ENCODE data around the gene IL13.

DNA sequence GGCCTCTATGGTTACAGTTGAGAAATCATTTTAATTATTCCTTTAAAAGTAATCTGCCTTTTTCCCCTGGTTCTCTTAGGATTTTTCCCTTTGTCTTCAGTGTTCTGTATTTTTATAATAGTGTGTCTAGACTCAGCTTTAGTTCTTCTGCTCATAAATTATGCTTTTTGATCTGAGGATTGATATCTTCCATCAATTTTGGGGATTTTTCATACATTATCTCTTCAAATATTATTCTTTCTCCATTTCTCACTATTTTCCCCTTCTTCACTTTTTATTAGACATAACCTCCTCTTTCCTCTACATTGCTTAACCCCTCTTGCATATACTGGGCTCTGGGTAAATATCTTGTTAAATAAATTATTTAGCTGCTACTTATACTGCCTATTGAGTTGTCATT, 36.3 kb upstream of the IL13 start:
- TF ChIP-seq, protein P1, sequence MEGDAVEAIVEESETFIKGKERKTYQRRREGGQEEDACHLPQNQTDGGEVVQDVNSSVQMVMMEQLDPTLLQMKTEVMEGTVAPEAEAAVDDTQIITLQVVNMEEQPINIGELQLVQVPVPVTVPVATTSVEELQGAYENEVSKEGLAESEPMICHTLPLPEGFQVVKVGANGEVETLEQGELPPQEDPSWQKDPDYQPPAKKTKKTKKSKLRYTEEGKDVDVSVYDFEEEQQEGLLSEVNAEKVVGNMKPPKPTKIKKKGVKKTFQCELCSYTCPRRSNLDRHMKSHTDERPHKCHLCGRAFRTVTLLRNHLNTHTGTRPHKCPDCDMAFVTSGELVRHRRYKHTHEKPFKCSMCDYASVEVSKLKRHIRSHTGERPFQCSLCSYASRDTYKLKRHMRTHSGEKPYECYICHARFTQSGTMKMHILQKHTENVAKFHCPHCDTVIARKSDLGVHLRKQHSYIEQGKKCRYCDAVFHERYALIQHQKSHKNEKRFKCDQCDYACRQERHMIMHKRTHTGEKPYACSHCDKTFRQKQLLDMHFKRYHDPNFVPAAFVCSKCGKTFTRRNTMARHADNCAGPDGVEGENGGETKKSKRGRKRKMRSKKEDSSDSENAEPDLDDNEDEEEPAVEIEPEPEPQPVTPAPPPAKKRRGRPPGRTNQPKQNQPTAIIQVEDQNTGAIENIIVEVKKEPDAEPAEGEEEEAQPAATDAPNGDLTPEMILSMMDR (conservative IDR thresholded peaks at IDR 0.05; ENCODE audit: low read length), result no peak
- no peak for TF ChIP-seq EZH2phosphoT487 (IDR thresholded peaks at IDR 0.05; ENCODE audit: borderline replicate concordance)

Measured in Loucy (cell line).